HG03095 (cell line): ENCODE data around the gene CYBC1.

Source experiments
- ATAC-seq: cut with Tn5 transposase; IDR thresholded peaks from one replicate; pipeline ENCODE4 v1.9.1; 2021; ENCODE audit warnings: moderate library complexity; ENCODE audit not compliant: unreplicated experiment

Gene CYBC1

GRCh38 chr17:82449131-82449882 lies 1.2 kb downstream of the CYBC1 start:
- peak; percentile 51 for ATAC-seq

DNA sequence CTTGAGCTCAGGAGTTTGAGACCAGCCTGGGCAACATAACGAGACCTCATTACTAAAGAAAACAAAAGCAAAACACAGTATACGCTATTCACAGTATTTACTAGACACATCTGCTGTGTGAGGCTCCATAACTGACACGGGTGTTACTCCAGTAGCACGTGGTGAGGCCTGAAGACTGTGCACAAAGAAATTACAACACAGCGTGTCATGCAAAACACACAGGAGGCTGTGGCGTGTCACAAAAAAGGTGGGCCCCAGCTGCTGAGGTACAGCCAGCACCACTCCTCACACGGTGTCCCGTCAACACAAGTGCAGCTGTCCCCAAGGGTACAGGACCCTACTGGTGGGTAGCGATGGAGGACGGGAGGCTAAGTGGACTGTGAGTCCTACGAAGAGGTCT lies 2.7 kb downstream of the CYBC1 start:
- ATAC-seq = no peak

DNA sequence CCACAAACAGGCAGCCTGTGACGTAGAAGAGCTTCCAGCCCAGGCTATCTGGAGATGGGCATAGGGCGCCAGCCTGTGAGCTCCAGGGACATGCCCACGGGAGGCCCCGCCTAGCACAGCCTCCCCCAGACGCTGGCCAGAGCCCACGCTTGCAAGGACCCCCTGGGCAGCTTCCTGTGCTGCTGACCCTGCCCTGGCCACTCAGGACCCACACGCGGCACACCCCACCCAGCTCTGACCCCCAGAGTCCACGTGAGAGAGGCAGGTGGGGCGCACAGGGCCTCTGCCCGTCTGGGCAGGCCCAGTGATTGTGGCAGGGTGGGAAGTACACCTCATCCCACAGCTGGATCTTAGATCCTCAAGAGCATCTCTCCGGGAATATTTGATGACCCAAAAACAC lies 3.9 kb downstream of the CYBC1 start:
- ATAC-seq = no peak

- ATAC-seq = no peak
These were observed 4.4 kb downstream of the CYBC1 start for GRCh38 chr17:82446124-82446523.

DNA sequence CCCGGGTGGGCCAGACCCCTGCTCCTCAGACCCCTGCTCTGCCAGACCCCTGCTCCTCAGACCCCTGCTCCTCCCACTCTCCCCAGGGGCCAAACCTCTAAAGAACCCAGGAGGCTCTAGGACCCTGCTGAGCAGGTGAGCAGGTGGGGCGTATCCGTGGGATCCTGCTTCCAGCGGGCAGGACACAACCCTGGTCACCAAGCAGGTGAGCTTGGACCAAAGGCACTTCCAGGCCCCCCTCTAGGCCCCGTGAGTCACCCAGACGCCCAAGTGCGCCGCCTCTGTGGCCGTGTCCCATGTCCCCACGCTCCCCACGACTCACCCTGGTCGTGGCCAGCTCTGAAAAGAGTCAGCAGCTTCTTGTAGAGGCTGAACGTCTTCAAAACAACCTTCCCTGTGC lies 5.0 kb downstream of the CYBC1 start:
- no peak for ATAC-seq

DNA sequence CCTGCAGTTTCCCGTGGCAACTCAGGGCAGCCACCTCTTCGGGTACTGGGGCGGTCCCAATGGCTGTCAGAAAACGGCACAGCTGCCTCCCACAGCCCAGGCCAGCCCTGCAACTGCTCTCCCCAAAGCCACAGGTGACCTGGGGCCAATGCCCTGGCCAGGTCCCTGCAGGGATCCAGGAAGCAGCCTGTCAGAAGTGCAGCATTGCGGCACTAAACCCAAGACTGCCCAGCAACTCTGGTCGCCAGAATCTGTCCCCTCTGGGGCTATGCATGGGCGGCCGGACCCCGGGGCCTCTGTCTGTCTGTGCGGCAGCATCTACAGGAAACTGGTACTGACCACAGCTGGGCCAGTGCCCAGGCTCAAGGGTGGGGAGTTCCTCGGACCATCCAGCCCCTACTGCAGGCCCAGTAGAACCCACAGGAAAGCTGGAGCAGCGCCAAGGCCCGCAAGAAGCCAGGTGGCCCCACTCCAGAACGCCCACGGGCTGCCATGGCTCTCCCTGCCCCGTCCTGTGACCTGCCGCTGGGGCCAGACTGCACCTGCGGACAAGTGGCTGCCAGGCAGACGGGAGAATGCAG lies 5.5 kb downstream of the CYBC1 start:
- no peak for ATAC-seq

GRCh38 chr17:82444284-82444893 lies 6.2 kb downstream of the CYBC1 start:
- ATAC-seq = no peak

DNA sequence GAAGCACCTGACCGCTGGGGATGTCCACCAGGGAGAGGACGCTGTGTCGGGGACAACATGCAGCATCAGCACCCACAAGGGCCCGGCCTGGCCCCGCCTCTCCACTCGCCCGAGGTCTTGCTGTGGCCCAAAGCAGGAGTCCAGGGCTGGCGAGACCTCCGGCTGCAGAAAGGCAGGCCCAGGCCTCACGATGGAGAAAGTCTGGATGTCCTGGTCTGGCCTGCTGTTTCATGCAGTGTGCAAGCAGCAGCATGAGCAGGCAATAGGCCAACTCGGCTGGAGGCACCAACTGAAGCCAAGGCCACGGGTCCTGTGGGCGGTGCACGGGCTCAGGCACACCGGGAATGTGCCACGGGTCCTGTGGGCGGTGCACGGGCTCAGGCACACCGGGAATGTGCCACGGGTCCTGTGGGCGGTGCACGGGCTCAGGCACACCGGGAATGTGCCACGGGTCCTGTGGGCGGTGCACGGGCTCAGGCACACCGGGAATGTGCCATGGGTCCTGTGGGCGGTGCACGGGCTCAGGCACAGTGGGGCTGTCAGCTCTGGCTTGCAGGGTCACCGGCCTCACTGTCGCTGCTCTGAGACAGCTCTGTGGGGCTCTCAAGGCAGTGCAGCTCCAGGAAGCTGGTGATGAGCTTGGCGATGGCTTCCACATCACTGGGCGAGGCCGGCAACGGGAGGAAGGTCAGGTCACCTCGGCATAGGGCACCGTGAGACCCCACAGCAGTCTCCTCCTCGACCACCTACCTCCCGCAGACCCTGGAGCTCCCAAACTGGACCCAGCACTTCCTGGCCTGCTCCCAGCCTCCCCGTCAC lies 6.9 kb downstream of the CYBC1 start:
- no peak for ATAC-seq

DNA sequence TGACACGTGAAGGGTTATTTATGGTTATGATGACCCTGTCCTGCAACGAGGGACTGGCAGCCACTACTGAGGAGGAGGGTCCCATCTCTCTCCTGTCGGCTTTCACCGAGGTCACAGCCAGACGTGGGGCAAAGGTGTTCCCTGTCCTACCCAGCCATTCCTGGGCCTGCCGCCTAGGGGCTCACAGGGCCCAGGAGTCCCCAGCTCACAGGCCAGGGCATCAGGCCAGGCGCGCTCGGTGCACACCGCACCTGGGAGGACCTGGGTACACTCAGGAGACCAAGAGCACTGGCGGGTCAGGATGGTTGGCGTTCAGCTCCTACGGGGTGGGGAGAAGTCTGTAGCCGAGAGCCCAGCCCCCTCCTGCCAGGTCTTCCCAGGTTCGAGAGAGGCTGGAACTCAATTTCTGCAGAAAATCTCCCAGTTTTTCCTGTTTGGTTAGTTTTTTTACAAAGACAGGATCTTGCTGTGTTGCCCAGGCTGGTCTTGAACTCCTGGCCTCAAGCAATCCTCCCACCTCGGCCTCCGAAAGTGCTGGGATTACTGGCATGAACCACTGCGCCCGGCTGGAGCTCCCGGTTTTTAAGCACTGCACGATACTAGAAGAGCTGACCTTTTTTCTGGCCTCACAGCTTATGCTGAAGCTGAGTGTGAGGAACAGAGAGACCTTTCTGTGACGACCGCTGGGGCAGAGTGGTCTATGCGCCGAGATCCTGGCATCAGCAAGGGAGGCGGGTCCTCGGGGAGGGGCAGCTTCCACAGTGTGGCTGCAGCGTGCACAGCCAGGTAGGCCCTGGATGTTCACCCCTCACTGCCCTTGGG lies 7.7 kb downstream of the CYBC1 start:
- ATAC-seq = no peak

GRCh38 chr17:82441691-82442487 lies 8.7 kb downstream of the CYBC1 start:
- ATAC-seq = no peak

- no peak for ATAC-seq
These were observed 9.4 kb downstream of the CYBC1 start for GRCh38 chr17:82440991-82441627.

DNA sequence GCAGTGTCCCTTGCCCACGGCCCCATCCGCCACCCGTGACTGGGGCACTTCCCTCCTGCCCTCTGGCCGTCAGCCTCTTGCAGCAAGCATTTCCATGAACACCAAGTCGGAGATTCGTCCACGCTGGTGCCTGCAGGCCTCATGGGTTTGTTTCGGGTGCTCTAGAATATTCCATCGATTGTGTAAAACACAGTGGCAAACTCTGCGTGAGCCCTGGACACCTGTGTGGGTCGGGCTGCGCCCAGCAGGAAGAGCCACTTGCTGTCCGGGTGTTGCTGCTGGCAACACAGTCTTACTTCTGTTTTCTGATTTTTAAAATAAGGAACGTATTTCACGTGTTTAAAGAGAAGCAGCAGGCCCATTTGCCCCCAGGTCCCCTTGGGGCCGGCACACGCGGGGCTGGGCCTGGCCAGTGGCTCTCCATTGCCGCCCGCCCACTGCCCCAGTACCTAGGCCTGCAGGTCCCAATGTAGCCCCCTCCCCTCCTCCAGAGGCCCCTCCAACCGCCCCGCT lies 10.0 kb downstream of the CYBC1 start:
- ATAC-seq = no peak

DNA sequence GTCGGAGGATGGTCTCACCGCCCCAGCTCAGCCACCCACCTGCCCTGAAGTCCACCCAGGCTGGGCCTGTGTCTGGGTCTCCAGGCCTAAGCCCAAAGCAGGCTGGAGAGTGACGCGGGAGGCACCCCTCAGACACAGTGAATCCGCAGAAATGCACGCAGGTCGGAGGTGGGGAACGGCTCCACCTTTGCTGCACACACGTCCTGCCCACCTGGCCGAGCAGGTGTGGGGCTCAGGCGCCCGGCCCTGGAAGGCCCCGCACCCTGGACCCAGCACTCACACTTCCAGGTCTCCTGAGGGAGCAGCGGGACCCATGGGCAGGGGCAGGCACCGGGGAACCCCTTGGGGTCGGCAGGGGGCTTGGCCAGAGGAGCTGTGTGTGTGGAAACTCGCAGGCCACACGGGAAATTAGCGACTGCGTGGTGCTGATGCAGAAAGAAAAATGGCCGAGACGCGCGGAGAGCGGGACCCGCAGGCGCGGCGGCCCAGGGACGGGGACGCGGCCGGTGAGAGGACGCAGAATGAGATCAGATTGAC lies 10.7 kb downstream of the CYBC1 start:
- ATAC-seq = no peak

GRCh38 chr17:82439194-82439828 lies 11.2 kb downstream of the CYBC1 start:
- ATAC-seq = no peak

- no peak for ATAC-seq
These were observed 12.0 kb downstream of the CYBC1 start for GRCh38 chr17:82438401-82439193.

DNA sequence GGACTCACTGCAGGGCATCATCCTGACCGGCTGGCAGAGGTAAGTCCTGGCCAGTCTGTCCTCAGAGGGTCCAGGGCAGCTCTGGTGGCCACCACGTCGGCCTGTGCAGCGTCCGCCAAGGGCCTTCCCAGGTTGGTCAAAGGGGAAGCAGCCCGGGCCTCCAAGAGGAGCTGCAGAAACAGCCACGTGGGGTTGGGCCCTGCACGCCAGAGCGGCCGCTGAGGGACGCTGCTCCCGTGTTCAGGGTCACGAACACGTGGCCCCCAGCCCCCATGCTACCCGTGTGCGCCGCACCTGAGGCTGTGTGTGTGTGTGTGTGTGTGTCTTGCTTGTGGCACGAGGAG lies 13.3 kb downstream of the CYBC1 start:
- no peak for ATAC-seq

DNA sequence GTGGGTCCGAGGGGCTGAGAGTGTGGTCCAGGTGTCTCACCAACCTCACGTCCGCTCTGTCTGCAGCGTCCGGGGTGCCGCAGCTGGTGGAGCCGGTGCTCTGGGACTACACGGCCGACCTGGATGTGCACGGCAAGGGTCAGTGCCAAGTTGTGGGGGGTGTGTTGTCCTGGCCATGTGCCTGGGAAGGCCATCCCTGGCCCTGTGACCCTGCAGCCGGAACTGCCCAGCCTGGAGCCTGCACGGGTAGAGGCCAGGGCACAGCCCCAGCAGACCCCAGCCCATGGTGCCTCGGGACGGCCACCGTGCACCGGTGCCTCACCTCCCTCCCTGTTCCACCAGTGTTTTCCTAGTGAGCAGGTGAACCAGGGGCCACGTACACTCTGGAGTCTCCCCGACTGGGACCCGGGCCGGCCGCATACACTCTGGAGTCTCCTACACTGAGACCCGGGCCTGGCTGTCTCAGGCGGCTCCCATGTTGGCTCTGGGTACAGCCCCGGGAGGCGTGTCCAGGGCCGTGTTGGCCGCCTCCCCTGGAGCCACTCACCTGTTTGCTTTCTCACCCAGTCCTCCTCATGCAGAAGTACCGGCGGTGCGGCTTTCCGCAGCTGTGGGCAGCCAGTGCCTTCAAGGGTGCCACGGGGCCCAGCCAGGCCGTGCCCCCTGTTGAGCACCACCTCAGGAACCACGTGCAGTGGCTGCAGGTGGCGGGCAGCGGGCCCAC lies 13.8 kb downstream of the CYBC1 start:
- no peak for ATAC-seq
